ENCODE results near the gene CPB1. TPM values are rescaled to one million over a fixed set of nuclear protein-coding genes. Genes with fewer than 3 reads are reported as not detected.

The CPB1 gene
- total RNA-seq, 4 donors from 2014 or later = 0.77 TPM; not detected in 3

DNA sequence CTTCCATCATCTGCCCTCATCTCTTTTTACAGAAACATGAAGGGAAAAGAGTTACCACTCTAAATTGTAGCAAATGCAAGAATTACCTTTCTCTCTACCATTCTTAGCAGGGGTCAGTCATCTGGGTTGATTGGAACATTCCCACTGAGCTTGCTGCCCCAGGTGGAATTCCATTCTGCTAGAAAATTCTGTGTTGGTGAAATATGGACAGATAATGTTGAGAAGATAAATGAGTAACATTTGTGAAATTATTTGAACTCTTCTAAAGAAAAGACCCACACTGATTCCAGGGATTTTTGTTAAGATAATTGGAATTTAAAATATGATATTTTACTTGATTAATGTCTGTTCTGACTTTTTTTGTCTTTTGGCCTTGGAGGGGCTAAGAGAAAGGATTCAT, 26.4 kb downstream of the CPB1 start:
- H3K36me3 ChIP-seq = no peaks in the 10 kb centered on the region
- no peak overlapping the region for H3K27ac ChIP-seq
- ATAC-seq = no peak
- no peaks in the 10 kb centered on the region for H3K27me3 ChIP-seq
- H3K4me1 ChIP-seq = no peaks in the 10 kb centered on the region
- no peak overlapping the region for H3K4me3 ChIP-seq
- TF ChIP-seq EP300 (IDR thresholded peaks at IDR 0.05) = no peak
- TF ChIP-seq CTCF (IDR thresholded peaks at IDR 0.05) = no peak
- TF ChIP-seq POLR2AphosphoS5 (IDR thresholded peaks at IDR 0.05) = no peak
- no peak for TF ChIP-seq POLR2A (IDR thresholded peaks at IDR 0.05)
- no peaks in the 10 kb centered on the region for H3K9me3 ChIP-seq

GRCh38 chr3:148856384-148856783, 28.8 kb downstream of the CPB1 start:
- peak; percentile 52 for ATAC-seq
- no peaks in the 10 kb centered on the region for H3K9me3 ChIP-seq
- WGBS, 2 donors (ENCODE audit: low coverage in 1 of 2) = 57 to 79% methylated on average over 3 of the region's 3 CpGs
- H3K36me3 ChIP-seq = no peaks in the 10 kb centered on the region
- no peak overlapping the region for H3K27ac ChIP-seq
- no peak overlapping the region for H3K4me3 ChIP-seq
- H3K4me1 ChIP-seq = no peaks in the 10 kb centered on the region
- no peaks in the 10 kb centered on the region for H3K27me3 ChIP-seq
- TF ChIP-seq POLR2AphosphoS5 (IDR thresholded peaks at IDR 0.05) (no peak), CTCF (IDR thresholded peaks at IDR 0.05) (no peak), POLR2A (IDR thresholded peaks at IDR 0.05) (no peak), EP300 (IDR thresholded peaks at IDR 0.05) (no peak)

DNA sequence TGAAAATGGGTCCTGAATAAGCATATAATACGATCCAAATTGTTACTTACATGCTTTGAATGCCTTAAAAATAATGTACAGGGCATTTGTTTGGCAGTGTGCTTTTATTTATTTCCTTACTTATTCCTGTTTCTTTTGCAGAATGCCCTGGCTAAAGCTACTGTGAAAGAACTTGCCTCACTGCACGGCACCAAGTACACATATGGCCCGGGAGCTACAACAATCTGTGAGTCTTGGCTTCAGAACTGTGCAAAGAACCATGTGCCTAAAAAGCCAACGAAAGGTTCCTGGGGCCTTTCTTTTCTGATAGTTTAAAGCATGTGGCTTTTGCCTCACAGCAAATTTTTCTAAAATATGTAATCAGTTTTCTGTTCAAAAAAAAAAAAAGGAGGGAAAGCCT, 29.7 kb downstream of the CPB1 start:
- no peak for TF ChIP-seq POLR2AphosphoS5 (IDR thresholded peaks at IDR 0.05)
- no peak for TF ChIP-seq CTCF (IDR thresholded peaks at IDR 0.05)
- no peak for TF ChIP-seq EP300 (IDR thresholded peaks at IDR 0.05)
- TF ChIP-seq POLR2A (IDR thresholded peaks at IDR 0.05) = no peak
- H3K4me3 ChIP-seq = no peak overlapping the region
- ATAC-seq = no peak

GRCh38 chr3:148861277-148861869, 33.8 kb downstream of the CPB1 start:
- Histone ChIP-seq H3K36me3 (no peaks in the 10 kb centered on the region), H3K4me3 (no peak overlapping the region), H3K4me1 (no peaks in the 10 kb centered on the region), H3K27me3 (no peaks in the 10 kb centered on the region), H3K27ac (no peak overlapping the region), H3K9me3 (no peaks in the 10 kb centered on the region)
- no peak for TF ChIP-seq EP300 (IDR thresholded peaks at IDR 0.05)
- TF ChIP-seq CTCF (IDR thresholded peaks at IDR 0.05) = peak; percentile 70 to 83 (median 74)
- WGBS, 2 donors (ENCODE audit: low coverage in 1 of 2) = 0 to 22% methylated on average over 1 of the region's 1 CpG
- no peak for ATAC-seq

More for the DNA sequence above, 29.7 kb downstream of the CPB1 start:
- Histone ChIP-seq H3K27ac (no peak overlapping the region), H3K9me3 (no peaks in the 10 kb centered on the region), H3K36me3 (no peaks in the 10 kb centered on the region), H3K4me1 (no peaks in the 10 kb centered on the region), H3K27me3 (no peaks in the 10 kb centered on the region)
- WGBS, 2 donors (ENCODE audit: low coverage in 1 of 2) = 63 to 94% methylated on average over 2 to 4 of the region's 4 CpGs

DNA sequence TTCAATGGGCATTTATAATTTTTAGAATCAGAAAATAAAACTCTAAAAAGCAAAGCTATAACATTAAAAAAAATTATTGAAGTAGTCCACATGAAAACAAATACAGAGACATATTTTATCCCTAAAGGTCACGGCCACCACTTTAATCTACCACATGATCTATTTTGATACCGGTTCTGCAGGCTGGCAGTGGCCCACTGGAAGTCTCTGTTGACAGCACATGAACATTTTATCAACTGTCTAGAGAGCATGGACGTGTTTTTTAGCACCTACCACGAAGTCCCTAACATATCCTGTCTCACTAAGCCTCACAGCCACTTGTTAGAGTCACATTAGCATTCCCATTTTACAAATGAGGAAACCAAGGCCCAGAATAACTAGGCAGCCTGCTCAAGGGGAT, 35.7 kb downstream of the CPB1 start:
- no peak for ATAC-seq
- H3K27me3 ChIP-seq = no peaks in the 10 kb centered on the region
- H3K4me1 ChIP-seq = no peaks in the 10 kb centered on the region
- no peaks in the 10 kb centered on the region for H3K36me3 ChIP-seq
- TF ChIP-seq POLR2A (IDR thresholded peaks at IDR 0.05) (no peak), EP300 (IDR thresholded peaks at IDR 0.05) (no peak), CTCF (IDR thresholded peaks at IDR 0.05) (no peak), POLR2AphosphoS5 (IDR thresholded peaks at IDR 0.05) (no peak)
- no peaks in the 10 kb centered on the region for H3K9me3 ChIP-seq
- WGBS, 2 donors (ENCODE audit: low coverage in 1 of 2) = 76% methylated on average over 4 of the region's 4 CpGs
- H3K4me3 ChIP-seq = no peak overlapping the region
- no peak overlapping the region for H3K27ac ChIP-seq
